Naive thymus-derived CD4-positive, alpha-beta T cell (primary cell): ENCODE results near the gene NECAP2. TPM values are rescaled to one million over a fixed set of nuclear protein-coding genes. Genes with fewer than 3 reads are reported as not detected.

Experiments used
- polyA plus RNA-seq, 2 donors: library from polyadenylated mRNA; unstranded; fragments of 300-500 nt; fragmentation: Illumina TruSeq; gene quantifications; one replicate each; pipeline ENCODE4 v1.2.3, GENCODE V29; 2021
- total RNA-seq, 6 experiments: library from RNA in 5 of 6; stranded (reverse) in 5 of 6; gene quantifications; 1 replicate in 5 of 6; 2 replicates in 1 of 6; pipeline ENCODE4 v1.2.3 and lab custom pipeline; 2021 to 2026

Gene NECAP2
- total and polyA plus RNA-seq, 7 experiments from 2014 or later, result 98.2 to 264 (median 157) TPM

Other genes starting within 250 kb of the NECAP2 start
- gene ARHGEF19, start 228.1 kb upstream of the NECAP2 start, total RNA-seq, result 10 to 100 TPM in 3 of 5 experiments, 1 to 10 TPM in 2; 8.8 to 12.4 (median 10.5) TPM
- 1 to 10 TPM; 5.1 to 9.0 TPM for gene ARHGEF19, start 228.1 kb upstream of the NECAP2 start, polyA plus RNA-seq
- 10 to 100 TPM in 2 of 5 experiments, 1 to 10 TPM in 3; 6.6 to 11.4 (median 8.8) TPM for gene CPLANE2, start 203.5 kb upstream of the NECAP2 start, total RNA-seq
- 1 to 10 TPM; 3.0 to 3.6 TPM for gene CPLANE2, start 203.5 kb upstream of the NECAP2 start, polyA plus RNA-seq
- gene FBXO42, start 88.2 kb upstream of the NECAP2 start, total RNA-seq, result 10 to 100 TPM; 18.7 to 25.7 (median 24.6) TPM
- gene FBXO42, start 88.2 kb upstream of the NECAP2 start, polyA plus RNA-seq, result 10 to 100 TPM; 17.9 to 26.7 TPM
- gene SZRD1, start 73.5 kb upstream of the NECAP2 start, total RNA-seq, result 100 to 1,000 TPM in 3 of 5 experiments, 10 to 100 TPM in 2; 81.6 to 163 (median 125) TPM
- 10 to 100 TPM; 36.8 to 38.9 TPM for gene SZRD1, start 73.5 kb upstream of the NECAP2 start, polyA plus RNA-seq
- gene SPATA21, start 3.3 kb upstream of the NECAP2 start, total RNA-seq, result not detected
- gene SPATA21, start 3.3 kb upstream of the NECAP2 start, polyA plus RNA-seq, result not detected
- gene RNU1-1, start 73.6 kb downstream of the NECAP2 start, total RNA-seq, result 1,000 to 10,000 TPM; 2,341 to 4,458 (median 3,337) TPM
- not detected for gene RNU1-1, start 73.6 kb downstream of the NECAP2 start, polyA plus RNA-seq
- gene NBPF1, start 172.8 kb downstream of the NECAP2 start, total RNA-seq, result 10 to 100 TPM in 4 of 5 experiments, 1 to 10 TPM in 1; 7.0 to 25.7 (median 20.7) TPM
- gene NBPF1, start 172.8 kb downstream of the NECAP2 start, polyA plus RNA-seq, result 10 to 100 TPM; 10.3 to 12.3 TPM
- gene RNU1-3, start 226.2 kb downstream of the NECAP2 start, total RNA-seq, result 1,000 to 10,000 TPM; 2,341 to 4,458 (median 3,337) TPM
- not detected for gene RNU1-3, start 226.2 kb downstream of the NECAP2 start, polyA plus RNA-seq